Spinal cord (tissue), 10 donors: ENCODE measurements around the gene RELB. TPM values are rescaled to one million over a fixed set of nuclear protein-coding genes. Genes with fewer than 3 reads are reported as not detected.

Experiments
- DNase-seq, 6 donors: peaks; one replicate each; pipeline versions ENCODE4 v3.0.0 to v3.0.0-alpha.2; 2013 to 2015; ENCODE audit warnings: low spot score in 6 of 6, low read depth in 4 of 6
- H3K27ac ChIP-seq: one replicate; pipeline ENCODE4 v1.5.1; 2013; ENCODE audit warnings: low read depth, low read length, control low read depth
- H3K27me3 ChIP-seq: one replicate; pipeline ENCODE4 v1.6.1; 2013; ENCODE audit warnings: low read length; ENCODE audit not compliant: control insufficient read depth, insufficient read depth
- H3K36me3 ChIP-seq: one replicate; pipeline ENCODE4 v1.6.1; 2013; ENCODE audit warnings: low read length; ENCODE audit not compliant: control insufficient read depth, insufficient read depth
- H3K4me1 ChIP-seq: one replicate; pipeline ENCODE4 v1.6.1; 2013; ENCODE audit warnings: low read length; ENCODE audit not compliant: control insufficient read depth, insufficient read depth
- H3K4me3 ChIP-seq: one replicate; pipeline ENCODE4 v1.5.1; 2013; ENCODE audit warnings: low read depth, low read length, control low read depth
- H3K9me3 ChIP-seq: one replicate; pipeline ENCODE4 v1.6.1; 2013; ENCODE audit warnings: low read length; ENCODE audit not compliant: control insufficient read depth, insufficient read depth
- WGBS: methylation state at CpG from one replicate; pipeline ENCODE4 v1.1.5; 2013; ENCODE audit warnings: missing lambda C conversion rate; ENCODE audit not compliant: insufficient coverage; 5-methylcytosine and 5-hydroxymethylcytosine counted together
- polyA plus RNA-seq, 2 donors: library from polyadenylated mRNA; unstranded; fragments of 120-200 nt; gene quantifications; one replicate each; pipeline ENCODE4 v1.2.1, GENCODE V29; 2013; ENCODE audit not compliant: insufficient read length in 2 of 2
- total RNA-seq, 2 donors: library from RNA; depleted of rRNA in 1 of 2; stranded (reverse); fragments of 120-200 nt in 1 of 2; fragments of >200 nt in 1 of 2; gene quantifications; one replicate each; pipeline versions ENCODE4 v1.2.3 to v1.2.4, GENCODE V29; 2013 to 2014
- donor health status: healthy.

The RELB gene
- total and polyA plus RNA-seq, 4 donors: 2.4 to 4.0 (median 3.4) TPM

DNA sequence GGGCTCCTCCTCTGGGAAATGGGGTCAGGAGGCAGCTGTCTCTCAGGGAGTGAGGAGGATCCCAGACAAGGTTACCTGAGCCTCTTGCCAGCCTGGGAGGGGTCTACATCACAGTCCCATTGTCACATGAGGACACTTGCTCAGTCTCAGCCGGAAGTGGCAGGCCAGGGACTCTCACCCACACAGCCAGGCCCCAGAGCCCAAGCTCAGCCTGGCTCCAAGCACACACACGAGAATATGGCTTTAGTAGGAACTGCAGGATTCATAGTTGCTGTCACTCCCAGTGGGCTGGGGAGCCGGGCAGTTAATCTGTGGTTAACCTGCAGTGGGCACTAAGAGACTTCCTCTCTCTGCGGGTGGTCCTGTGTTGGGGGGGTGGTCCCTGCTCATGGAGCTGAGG lies 15.8 kb upstream of the RELB start:
- DNase-seq: no peak
- Histone ChIP-seq H3K36me3 (peaks cover 93% of the 10 kb centered on the region), H3K4me1 (peaks cover 12% of the 10 kb centered on the region), H3K9me3 (no peaks in the 10 kb centered on the region), H3K27ac (no peak overlapping the region), H3K4me3 (no peak overlapping the region), H3K27me3 (no peaks in the 10 kb centered on the region)
- 100% methylated on average over 2 of the region's 4 CpGs for WGBS

DNA sequence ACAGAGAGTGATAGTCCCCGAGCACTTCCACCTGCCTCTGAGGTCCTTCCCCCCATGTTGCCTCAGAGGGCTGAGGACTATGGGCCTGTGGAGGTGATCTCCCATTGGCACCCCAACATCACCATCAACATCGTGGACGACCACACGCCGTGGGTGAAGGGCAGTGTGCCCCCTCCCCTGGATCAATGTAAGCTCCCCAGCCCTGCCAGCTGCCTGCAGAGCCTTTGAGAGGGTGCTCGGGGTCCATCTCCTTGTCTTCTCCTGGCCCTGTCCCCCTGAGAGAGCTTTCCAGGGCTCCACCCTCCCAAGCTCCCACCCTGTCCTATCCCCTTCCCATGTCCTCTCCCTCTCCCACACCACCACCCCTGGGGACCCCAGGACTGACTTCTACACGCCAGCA lies 14.9 kb upstream of the RELB start:
- Histone ChIP-seq H3K27me3 (no peaks in the 10 kb centered on the region), H3K4me1 (peaks cover 12% of the 10 kb centered on the region), H3K27ac (no peak overlapping the region), H3K36me3 (peaks cover 97% of the 10 kb centered on the region), H3K9me3 (no peaks in the 10 kb centered on the region), H3K4me3 (no peak overlapping the region)
- WGBS: 100% methylated on average over 1 of the region's 7 CpGs
- DNase-seq: no peak

DNA sequence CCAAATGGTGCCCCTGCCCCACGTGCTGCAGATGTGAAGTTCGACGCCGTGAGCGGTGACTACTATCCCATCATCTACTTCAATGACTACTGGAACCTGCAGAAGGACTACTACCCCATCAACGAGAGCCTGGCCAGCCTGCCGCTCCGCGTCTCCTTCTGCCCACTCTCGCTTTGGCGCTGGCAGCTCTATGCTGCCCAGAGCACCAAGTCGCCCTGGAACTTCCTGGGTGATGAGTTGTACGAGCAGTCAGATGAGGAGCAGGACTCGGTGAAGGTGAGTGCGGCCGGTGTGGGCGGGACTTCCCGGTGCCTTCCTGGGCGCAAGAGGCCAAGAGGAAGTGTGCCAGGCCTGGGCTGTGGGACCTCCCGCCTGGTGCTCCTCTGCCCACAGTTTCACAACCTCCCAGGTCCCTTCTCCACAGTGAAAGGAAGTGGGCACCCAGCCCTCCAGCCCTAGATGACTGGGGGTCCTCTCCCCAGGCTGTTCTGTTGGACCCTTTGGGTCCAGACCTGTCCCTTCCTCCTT lies 14.1 kb upstream of the RELB start:
- Histone ChIP-seq H3K4me1 (peaks cover 12% of the 10 kb centered on the region), H3K9me3 (no peaks in the 10 kb centered on the region), H3K27ac (no peak overlapping the region), H3K36me3 (peaks cover 97% of the 10 kb centered on the region), H3K4me3 (no peak overlapping the region), H3K27me3 (no peaks in the 10 kb centered on the region)
- no peak for DNase-seq
- 95% methylated on average over 20 of the region's 20 CpGs for WGBS

DNA sequence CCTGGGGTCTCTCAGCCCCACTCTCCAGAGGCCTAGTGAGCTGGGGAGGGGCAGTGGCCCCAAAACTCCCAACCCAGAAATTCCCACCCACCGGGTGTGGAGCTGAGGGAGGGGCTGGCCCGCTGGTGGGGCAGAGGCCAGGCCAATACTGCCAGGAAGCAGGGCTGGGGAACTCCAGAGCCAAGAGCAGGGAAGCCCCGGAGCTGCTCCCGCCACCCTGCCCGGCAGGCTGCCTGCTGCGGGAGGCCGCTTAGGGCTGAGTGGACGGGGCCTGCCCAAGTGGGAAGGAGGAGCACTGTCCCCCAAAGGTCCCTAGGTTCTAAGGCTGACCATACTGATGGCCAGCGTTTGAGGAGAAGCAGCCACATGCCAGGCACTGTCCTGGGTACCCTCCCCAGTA lies 13.0 kb upstream of the RELB start:
- H3K4me3 ChIP-seq: no peak overlapping the region
- H3K36me3 ChIP-seq: peaks cover 97% of the 10 kb centered on the region
- no peak for DNase-seq
- H3K9me3 ChIP-seq: no peaks in the 10 kb centered on the region
- H3K27ac ChIP-seq: no peak overlapping the region
- WGBS: 94% methylated on average over 9 of the region's 9 CpGs
- no peaks in the 10 kb centered on the region for H3K27me3 ChIP-seq
- peaks cover 12% of the 10 kb centered on the region for H3K4me1 ChIP-seq

DNA sequence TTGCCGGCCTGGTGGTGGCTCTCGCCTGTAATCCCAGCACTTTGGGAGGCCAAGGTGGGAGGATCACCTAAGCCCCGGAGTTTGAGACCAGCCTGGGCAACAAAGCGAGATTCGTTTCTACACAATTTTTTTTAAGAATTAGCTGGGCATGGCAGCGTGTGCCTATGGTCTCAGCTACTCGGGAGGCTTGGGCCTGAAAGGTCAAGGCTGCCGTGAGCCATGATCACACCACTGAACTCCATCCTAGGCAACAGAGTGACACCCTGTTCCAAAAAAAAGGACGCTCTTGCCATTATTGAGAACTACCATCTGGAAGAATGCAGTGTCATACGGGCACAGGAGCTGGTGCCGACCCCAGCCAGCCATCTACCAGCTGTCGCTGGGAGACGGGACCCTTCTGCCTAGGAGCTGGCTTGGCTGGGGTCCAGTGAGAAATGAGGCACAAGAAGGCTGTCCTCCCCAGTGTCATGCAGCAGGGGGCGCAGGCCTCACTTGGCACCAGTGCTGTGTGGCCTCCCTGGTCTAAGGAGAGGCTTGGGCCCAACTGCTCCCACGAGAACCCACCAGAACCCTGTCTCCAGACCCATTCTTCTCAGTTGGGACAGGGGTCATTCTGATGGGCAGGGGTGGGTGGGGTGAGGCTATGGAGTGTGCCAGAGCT lies 12.2 kb upstream of the RELB start:
- no peaks in the 10 kb centered on the region for H3K9me3 ChIP-seq
- no peak overlapping the region for H3K4me3 ChIP-seq
- H3K36me3 ChIP-seq: peaks cover 99% of the 10 kb centered on the region
- peaks cover 12% of the 10 kb centered on the region for H3K4me1 ChIP-seq
- H3K27ac ChIP-seq: no peak overlapping the region
- H3K27me3 ChIP-seq: no peaks in the 10 kb centered on the region
- WGBS: 66% methylated on average over 14 of the region's 15 CpGs
- DNase-seq: peak; percentile 3 to 81 (median 34)

DNA sequence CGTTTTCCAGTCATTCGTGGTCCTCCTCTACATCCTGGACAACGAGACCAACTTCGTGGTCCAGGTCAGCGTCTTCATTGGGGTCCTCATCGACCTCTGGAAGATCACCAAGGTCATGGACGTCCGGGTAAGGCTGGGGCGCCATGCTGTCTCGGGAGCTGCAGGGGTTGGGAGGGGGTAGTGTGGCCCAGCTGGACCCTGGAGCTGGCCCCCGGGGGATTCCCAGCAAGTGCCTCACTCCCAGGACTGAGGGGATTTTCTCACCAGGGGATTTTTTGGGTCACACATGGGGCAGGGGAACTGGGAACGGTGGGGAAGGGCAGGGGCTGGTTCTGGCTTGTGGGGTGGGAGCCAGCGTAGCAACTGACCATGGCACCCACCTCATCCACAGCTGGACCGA lies 10.8 kb upstream of the RELB start:
- 93% methylated on average over 11 of the region's 14 CpGs for WGBS
- Histone ChIP-seq H3K27me3 (no peaks in the 10 kb centered on the region), H3K9me3 (no peaks in the 10 kb centered on the region), H3K4me3 (no peak overlapping the region), H3K4me1 (peaks cover 12% of the 10 kb centered on the region), H3K27ac (no peak overlapping the region), H3K36me3 (peaks cover 95% of the 10 kb centered on the region)
- DNase-seq: no peak

DNA sequence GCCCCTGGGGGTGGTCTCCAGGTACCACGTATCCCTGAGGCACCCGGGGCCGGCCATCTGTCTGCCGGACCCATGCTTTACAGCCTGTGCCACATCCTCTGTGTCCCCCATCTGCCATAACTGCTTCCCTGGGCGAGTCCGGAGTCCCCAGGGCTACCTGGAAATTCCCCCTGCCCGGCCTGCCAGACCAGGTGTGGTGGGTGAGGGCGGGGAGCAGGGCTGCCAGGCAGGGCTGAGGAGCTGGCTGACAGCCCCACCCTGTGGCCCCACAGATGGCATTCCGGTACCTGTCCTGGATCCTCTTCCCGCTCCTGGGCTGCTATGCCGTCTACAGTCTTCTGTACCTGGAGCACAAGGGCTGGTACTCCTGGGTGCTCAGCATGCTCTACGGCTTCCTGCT lies 10.3 kb upstream of the RELB start:
- no peak overlapping the region for H3K4me3 ChIP-seq
- H3K27me3 ChIP-seq: no peaks in the 10 kb centered on the region
- no peaks in the 10 kb centered on the region for H3K9me3 ChIP-seq
- peaks cover 12% of the 10 kb centered on the region for H3K4me1 ChIP-seq
- no peak for DNase-seq
- 94% methylated on average over 12 of the region's 12 CpGs for WGBS
- H3K27ac ChIP-seq: no peak overlapping the region
- peaks cover 91% of the 10 kb centered on the region for H3K36me3 ChIP-seq

DNA sequence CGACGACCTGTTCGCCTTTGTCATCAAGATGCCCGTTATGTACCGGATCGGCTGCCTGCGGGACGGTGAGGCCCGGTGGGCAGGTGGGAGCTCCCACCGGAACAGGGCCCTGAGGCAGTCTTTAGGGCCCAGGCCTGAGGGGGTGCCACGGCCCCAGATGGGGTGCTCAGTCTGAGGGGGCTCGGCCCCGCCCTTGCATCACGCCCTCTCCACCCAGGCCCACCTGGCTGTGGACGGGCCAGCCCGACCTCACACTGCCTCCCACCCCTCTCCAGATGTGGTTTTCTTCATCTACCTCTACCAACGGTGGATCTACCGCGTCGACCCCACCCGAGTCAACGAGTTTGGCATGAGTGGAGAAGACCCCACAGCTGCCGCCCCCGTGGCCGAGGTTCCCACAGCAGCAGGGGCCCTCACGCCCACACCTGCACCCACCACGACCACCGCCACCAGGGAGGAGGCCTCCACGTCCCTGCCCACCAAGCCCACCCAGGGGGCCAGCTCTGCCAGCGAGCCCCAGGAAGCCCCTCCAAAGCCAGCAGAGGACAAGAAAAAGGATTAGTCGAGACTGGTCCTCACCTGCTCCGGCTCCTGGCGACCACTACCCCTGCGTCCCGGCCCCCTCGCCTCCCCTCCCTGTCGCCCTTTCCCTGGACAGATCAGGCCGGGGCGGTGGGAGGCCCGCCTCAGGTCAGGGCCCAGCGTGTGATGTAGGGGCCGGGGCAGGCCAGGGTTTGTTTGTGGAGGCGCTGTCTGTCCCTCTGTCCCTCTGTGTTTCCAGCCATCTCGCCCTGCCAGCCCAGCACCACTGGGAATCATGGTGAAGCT lies 8.7 kb upstream of the RELB start:
- peaks cover 76% of the 10 kb centered on the region for H3K36me3 ChIP-seq
- no peak for DNase-seq
- H3K9me3 ChIP-seq: no peaks in the 10 kb centered on the region
- H3K27ac ChIP-seq: no peak overlapping the region
- WGBS: 91% methylated on average over 43 of the region's 44 CpGs
- H3K4me1 ChIP-seq: peaks cover 12% of the 10 kb centered on the region
- H3K4me3 ChIP-seq: no peak overlapping the region
- no peaks in the 10 kb centered on the region for H3K27me3 ChIP-seq

DNA sequence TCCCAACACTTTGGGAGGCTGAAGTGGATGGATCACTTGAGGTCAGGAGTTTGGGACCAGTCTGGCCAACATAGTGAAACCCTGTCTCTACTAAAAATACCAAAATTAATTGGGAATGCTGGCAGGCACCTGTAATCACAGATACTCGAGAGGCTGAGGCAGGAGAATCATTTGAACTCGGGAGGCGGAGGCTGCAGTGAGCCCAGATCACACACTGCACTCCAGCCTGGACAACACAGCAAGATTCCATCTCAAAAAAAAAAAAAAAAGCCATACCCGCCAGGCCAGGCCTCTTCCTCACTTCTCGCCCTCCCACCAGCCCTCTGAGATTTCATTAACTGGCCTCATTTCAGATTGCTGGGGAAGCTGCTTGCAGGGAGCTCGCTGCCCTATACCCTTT lies 7.7 kb upstream of the RELB start:
- Histone ChIP-seq H3K4me1 (peaks cover 7% of the 10 kb centered on the region), H3K36me3 (peaks cover 67% of the 10 kb centered on the region), H3K4me3 (no peak overlapping the region), H3K9me3 (no peaks in the 10 kb centered on the region), H3K27ac (no peak overlapping the region), H3K27me3 (no peaks in the 10 kb centered on the region)
- no peak for DNase-seq
- WGBS: 93% methylated on average over 6 of the region's 6 CpGs
